Testis (tissue), 3 donors: ENCODE data around the gene TSPAN11. TPM values are rescaled to one million over a fixed set of nuclear protein-coding genes. Genes with fewer than 3 reads are reported as not detected.

ENCODE experiments used
- DNase-seq: peaks from one replicate; pipeline ENCODE4 v3.0.0-alpha.2; 2019
- H3K27ac ChIP-seq, 2 donors: fragments of 200-600 bp; sonication (generic); one replicate each; pipeline ENCODE4 v1.5.1; 2019
- H3K27me3 ChIP-seq: fragments of 200-600 bp; sonication (generic); one replicate; pipeline ENCODE4 v1.5.1; 2019
- H3K36me3 ChIP-seq: fragments of 200-600 bp; sonication (generic); one replicate; pipeline ENCODE4 v1.5.1; 2017; ENCODE audit warnings: low read depth; ENCODE audit errors: missing control alignments
- H3K4me1 ChIP-seq: fragments of 200-600 bp; sonication (generic); one replicate; pipeline ENCODE4 v1.5.1; 2019
- H3K4me3 ChIP-seq, 2 donors: fragments of 200-600 bp; sonication (generic); one replicate each; pipeline ENCODE4 v1.5.1; 2017 to 2019
- H3K9me3 ChIP-seq: fragments of 200-600 bp; sonication (generic); one replicate; pipeline ENCODE4 v1.5.1; 2017
- CTCF ChIP-seq, 3 experiments: fragments of 450-650 bp in 2 of 3; fragments of 200-600 bp in 1 of 3; sonication (generic) in 1 of 3; IDR thresholded peaks; one replicate each; pipeline ENCODE4 v1.5.1; 2016 to 2019; ENCODE audit warnings: antibody characterized with exemption in 3 of 3, mild to moderate bottlenecking in 2 of 3, moderate library complexity in 1 of 3
- POLR2A ChIP-seq: fragments of 450-650 bp; IDR thresholded peaks from one replicate; pipeline ENCODE4 v1.6.1; 2017; ENCODE audit warnings: antibody characterized with exemption, mild to moderate bottlenecking, moderate library complexity
- WGBS, 2 donors: methylation state at CpG; one replicate each; pipeline ENCODE4 v1.1.5; 2018; 5-methylcytosine and 5-hydroxymethylcytosine counted together
- intact Hi-C: fragments of 100-400 bp; cut with DNase I; formaldehyde crosslinking; loops from one replicate; pipeline ENCODE4 v1.15.1; 2023; ENCODE audit warnings: low total_unique reads
- polyA plus RNA-seq: library from polyadenylated mRNA; stranded (reverse); fragments of 350-450 nt; fragmentation: Illumina TruSeq; extraction: RNeasy Lipid Tissue Mini Kit (QIAGEN cat#74804); gene quantifications from one replicate; pipeline ENCODE4 v1.2.3, GENCODE V29; 2014; ENCODE audit warnings: low read depth, low replicate concordance; ENCODE audit not compliant: insufficient read depth
- total RNA-seq, 2 donors: library from RNA; depleted of rRNA; stranded (reverse); fragments of >200 nt; gene quantifications; one replicate each; pipeline ENCODE4 v1.2.3, GENCODE V29; 2016

TSPAN11 gene
- total and polyA plus RNA-seq, 3 donors from 2014 or later = 2.4 to 2.7 (median 2.7) TPM

DNA sequence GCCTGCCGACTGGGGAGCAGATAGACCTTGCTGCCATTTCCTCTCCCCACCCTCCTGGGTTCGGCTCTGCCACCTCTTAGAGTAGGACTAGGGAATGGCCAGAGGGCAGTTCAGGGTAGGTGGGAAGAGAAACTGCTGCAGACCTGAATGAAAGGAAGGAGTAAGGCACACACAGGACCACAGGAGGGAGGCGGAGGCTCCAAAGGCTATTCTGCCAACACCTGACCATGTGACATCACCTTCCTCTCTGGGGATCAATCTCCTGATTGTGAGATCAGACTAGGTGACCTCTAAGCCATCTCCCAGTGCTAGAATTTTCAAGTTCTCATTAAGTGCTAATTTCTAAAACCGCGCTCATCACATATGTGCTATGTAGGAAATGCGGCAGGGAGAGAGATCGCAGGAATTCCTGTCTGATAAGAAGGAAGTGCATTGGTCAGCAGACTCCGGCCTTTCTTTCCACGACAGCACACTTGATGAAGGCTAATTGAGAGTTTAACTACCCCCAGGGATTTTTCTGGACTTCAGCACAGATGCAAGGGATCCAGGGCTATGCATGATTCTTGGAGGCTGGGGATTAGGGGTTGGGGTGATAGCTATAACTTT is 11.5 kb upstream of the TSPAN11 start:
- H3K9me3 ChIP-seq = no peaks in the 10 kb centered on the region
- no peaks in the 10 kb centered on the region for H3K27me3 ChIP-seq
- H3K36me3 ChIP-seq = no peaks in the 10 kb centered on the region
- DNase-seq = no peak
- H3K4me3 ChIP-seq = no peak overlapping the region
- H3K27ac ChIP-seq = no peak overlapping the region
- no peak for TF ChIP-seq CTCF (IDR thresholded peaks at IDR 0.05)
- TF ChIP-seq POLR2A = no peak
- intact Hi-C loops = no loop called here
- H3K4me1 ChIP-seq = no peaks in the 10 kb centered on the region
- WGBS, 2 donors = 82 to 85% methylated on average over 8 to 9 of the region's 9 CpGs

DNA sequence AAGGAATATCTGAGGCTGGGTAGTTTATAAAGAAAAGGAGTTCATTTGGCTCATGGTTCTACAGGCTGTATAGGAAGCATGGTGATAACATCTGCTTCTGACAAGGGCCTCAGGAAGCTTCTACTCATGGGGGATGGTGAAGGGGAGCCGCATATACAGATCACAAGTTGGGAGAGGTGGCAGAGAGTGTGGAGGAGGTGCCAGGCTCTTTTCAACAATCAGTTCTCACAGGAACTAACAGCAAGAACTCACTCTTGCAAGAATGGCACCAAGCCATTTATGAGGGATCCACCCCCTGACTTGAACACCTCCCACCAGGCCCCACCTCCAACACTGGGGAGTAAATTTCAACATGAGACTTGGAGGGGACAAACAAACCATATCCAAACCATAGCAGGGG is 3.5 kb upstream of the TSPAN11 start:
- no peak for DNase-seq
- intact Hi-C loops = no loop called here
- TF ChIP-seq POLR2A = no peak
- no peak for TF ChIP-seq CTCF (IDR thresholded peaks at IDR 0.05)
- H3K4me1 ChIP-seq = no peaks in the 10 kb centered on the region
- no peak overlapping the region for H3K27ac ChIP-seq
- H3K4me3 ChIP-seq = no peak overlapping the region
- 67 to 83% methylated on average over 1 of the region's 1 CpG for WGBS, 2 donors
- H3K27me3 ChIP-seq = no peaks in the 10 kb centered on the region
- no peaks in the 10 kb centered on the region for H3K36me3 ChIP-seq
- H3K9me3 ChIP-seq = no peaks in the 10 kb centered on the region

- TF ChIP-seq POLR2A = no peak
- no peak for TF ChIP-seq CTCF (IDR thresholded peaks at IDR 0.05)
- Histone ChIP-seq H3K9me3 (no peaks in the 10 kb centered on the region), H3K27ac (no peak overlapping the region), H3K4me1 (no peaks in the 10 kb centered on the region), H3K36me3 (no peaks in the 10 kb centered on the region), H3K4me3 (peak overlapping the region; percentile 52 to 54), H3K27me3 (no peaks in the 10 kb centered on the region)
- WGBS, 2 donors = 41 to 42% methylated on average over 11 of the region's 11 CpGs
- intact Hi-C loops = no loop called here
- no peak for DNase-seq
Measured at GRCh38 chr12:30925607-30926242, 823 bp upstream of the TSPAN11 start.

DNA sequence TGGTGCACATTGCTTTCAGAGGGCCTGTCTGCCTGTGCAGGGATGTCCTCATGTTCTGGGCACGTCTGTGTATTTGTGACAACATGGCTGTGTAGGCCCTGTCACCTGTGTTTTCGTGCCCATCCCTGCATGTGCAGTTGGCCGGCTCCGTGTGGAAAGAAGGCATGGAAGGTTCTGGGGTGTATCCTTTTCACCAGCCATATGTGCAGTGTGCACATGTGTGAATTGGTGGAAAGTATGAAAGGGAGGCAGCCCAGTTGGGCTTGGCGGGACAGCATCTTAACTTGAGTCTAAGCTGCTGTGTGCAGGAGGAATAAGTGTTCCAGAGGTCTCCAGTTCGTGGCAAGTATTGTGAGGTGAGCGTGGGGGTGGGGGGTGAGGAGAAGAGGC is 669 bp downstream of the TSPAN11 start:
- WGBS, 2 donors = 57 to 76% methylated on average over 7 of the region's 7 CpGs
- Histone ChIP-seq H3K36me3 (no peaks in the 10 kb centered on the region), H3K27ac (no peak overlapping the region), H3K4me1 (no peaks in the 10 kb centered on the region), H3K4me3 (peak overlapping the region in 1 of 2 donors; percentile 54), H3K27me3 (no peaks in the 10 kb centered on the region), H3K9me3 (no peaks in the 10 kb centered on the region)
- TF ChIP-seq CTCF (IDR thresholded peaks at IDR 0.05) (no peak), POLR2A (no peak)
- intact Hi-C loops = no loop called here
- no peak for DNase-seq
